HG02763 (cell line): ENCODE results near the gene KIF25.

ENCODE experiments used
- ATAC-seq: cut with Tn5 transposase; IDR thresholded peaks from one replicate; pipeline ENCODE4 v1.9.1; 2021; ENCODE audit warnings: mild to moderate bottlenecking, moderate library complexity; ENCODE audit not compliant: unreplicated experiment

KIF25 gene

DNA sequence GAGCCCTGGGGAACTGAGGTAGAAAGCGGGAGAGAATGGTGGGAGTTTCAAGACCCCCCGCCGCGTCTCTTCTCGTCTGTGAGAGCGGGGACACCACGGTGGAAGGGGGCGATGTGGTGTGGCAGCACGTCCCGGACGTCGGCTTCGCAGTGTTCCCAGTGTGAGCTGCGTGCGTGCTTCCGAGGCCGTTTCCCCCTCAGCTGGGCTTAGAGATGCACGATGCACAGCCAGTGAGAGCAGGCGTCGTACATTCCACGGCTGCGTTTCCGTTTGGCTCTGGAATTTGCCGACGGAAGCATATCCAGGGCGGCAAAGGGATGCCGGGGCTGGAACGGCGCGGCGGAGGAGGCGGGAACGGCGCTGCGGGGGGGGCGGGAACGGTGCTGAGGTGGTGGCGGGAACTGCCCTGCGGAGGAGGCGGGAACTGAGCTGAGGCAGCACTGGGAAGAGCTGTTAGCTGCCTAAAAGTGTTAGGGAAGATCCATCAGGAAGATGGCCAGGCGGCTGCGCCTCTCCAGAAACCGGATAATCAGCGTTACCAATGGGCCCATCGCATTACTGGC lies 37.7 kb downstream of the KIF25 start:
- ATAC-seq: no peak

- ATAC-seq: no peak
Measured at GRCh38 chr6:168035661-168036545, 38.4 kb downstream of the KIF25 start.

- ATAC-seq: no peak
Measured at GRCh38 chr6:168037242-168037641, 39.8 kb downstream of the KIF25 start.

DNA sequence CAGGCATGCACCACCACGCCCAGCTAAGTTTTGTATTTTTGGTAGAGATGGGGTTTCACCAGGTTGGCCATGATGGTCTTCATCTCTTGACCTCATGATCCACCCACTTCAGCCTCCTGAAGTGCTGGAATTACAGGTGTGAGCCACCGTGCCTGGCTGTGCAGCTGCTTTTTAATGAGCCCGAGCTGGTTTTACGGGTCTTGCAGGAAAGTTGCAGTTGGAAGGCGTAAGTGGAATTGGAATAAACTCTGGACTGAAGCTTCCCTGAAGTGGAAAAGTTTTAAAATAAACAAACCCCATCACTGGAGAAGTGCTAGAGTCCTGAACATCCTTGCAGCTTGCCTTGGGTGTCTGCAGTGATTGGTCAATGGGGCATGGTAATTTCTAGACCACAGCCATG lies 40.4 kb downstream of the KIF25 start:
- ATAC-seq: no peak

DNA sequence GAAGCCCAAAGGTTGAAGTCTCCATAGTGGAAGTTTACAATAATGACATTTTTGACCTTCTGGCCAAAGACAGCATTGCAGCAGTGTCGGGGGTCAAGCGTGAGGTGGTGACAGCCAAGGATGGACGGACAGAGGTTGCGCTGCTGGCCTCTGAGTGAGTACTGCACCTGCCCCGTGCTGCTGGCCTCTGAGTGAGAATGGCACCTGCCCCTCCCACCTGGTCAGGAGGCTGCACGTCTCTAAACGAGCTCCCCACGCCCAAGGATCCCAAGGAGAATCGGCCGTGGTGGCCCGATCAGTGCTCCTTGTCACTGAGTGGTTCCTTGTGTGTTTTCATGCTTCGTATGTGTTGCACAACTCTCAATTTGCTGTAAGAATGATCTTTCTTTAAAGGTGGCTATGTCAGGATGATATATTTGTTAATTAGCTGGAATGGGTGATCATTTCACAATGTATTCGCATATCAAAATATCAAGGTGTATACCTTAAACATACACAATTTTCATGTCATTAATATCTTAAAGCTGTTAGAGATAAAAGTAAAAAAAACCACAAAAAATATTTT lies 41.2 kb downstream of the KIF25 start:
- ATAC-seq: no peak

DNA sequence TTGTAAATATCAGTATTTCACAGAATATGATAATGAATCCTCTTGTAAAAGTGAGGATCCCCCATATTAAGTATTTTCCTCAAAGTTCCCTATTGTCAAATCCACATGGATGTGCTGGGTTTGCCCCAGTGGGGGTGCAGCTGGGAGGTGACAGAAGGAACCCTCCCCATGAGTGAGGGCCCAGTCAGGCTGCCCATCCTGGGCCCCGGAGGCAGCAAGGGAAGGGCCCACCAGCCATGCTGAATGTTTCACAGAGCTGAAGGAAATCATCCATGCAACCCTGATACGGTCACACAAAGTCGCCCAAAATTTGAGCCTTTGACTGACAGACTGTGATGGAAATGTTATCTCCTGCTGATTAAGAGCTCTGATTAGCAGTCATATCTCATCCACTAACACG lies 41.8 kb downstream of the KIF25 start:
- no peak for ATAC-seq

DNA sequence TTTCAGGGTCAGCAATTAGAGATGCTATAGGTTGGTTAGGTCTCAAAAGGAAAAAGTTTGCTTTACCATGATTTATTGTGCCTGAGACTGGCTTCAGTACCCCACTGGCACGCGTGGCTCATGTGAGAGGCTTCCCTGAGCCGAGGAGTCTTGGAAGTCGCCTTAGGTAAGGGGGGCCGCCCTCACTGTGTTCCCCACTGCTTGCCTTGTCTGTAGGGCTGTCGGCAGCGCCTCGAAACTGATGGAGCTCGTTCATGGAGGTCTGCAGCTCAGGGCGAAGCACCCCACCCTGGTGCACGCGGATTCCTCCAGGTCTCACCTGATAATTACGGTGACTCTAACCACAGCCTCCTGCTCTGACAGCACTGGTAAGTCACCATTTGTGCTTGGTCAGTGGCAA lies 42.4 kb downstream of the KIF25 start:
- ATAC-seq: no peak

DNA sequence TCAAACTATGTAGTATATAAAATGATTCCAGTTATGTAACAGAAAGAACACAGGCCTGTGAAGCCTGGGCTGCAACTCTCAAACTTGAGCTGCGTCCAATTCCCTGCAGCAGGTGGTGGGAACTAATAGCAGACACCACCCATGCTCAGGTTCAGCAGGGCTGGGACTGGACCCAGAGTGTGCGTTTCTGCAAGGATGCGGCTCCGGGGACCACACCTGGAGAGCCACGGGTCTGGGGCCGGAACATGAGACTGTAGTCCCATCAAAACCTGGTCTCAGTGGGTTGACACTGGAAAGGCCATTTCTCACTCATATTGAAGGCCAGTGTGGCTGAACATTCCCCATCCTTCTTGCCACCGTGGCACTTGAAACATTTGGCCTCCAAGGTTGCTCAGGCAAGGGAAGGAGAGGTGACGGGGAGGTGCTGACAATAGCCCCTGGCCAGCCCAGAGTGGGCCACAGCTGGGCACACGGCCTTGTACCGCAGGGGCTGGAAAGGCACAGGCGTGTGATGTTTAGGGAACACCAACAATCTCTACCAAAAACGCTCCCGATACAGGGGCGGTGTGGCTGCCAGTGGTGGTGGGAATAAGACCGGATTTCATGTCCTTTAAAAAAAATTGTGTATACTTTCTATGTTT lies 43.5 kb downstream of the KIF25 start:
- no peak for ATAC-seq

DNA sequence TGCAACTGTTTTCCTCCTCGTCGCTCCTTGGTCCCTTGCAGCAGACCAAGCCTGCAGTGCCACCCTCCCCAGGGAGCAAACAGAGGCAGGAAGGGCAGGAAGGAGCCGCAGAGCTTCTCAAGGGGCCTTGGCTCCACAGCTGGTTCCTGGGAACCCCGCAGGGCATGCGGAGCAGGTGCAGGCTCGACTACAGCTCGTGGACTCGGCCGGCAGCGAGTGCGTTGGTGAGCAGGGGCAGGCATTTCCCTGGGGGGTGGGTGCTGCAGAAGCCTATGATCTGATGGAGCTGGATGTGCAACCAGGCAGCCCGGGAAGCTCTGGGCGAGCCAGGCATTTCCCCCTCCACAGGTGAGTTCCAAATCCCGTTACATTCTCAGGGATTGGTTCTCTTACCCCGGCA lies 44.5 kb downstream of the KIF25 start:
- ATAC-seq: no peak

- ATAC-seq: no peak
Measured at GRCh38 chr6:168042426-168043192, 45.1 kb downstream of the KIF25 start.

- no peak for ATAC-seq
Measured at GRCh38 chr6:168043193-168043847, 45.8 kb downstream of the KIF25 start.

- ATAC-seq: no peak
Measured at GRCh38 chr6:168043848-168044415, 46.5 kb downstream of the KIF25 start.

DNA sequence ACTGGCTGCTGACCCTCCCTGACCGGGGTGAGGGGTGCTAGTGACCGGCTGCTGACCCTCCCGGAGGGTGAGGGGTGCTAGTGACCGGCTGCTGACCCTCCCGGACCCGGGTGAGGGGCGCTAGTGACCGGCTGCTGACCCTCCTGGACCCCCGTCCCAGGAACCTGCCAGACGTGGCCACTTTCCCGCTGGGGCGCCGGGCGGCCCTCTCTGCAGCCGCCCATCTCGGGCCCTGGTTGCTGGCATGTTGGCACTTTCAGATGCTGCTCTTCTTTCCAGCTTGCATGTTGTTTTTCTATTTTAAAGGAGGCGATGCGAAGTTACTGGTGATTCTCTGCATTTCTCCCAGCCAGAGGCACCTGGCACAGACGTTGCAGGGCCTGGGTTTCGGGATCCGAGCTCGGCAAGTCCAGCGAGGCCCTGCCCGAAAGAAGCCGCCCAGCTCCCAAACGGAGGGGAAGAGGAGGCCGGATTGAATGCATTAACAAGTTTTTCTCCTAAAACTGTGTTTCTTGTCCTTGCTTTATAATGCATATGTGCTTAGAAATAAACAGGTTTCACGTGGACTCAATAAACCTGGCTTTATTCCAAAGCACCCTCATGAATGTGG lies 47.2 kb downstream of the KIF25 start:
- no peak for ATAC-seq

DNA sequence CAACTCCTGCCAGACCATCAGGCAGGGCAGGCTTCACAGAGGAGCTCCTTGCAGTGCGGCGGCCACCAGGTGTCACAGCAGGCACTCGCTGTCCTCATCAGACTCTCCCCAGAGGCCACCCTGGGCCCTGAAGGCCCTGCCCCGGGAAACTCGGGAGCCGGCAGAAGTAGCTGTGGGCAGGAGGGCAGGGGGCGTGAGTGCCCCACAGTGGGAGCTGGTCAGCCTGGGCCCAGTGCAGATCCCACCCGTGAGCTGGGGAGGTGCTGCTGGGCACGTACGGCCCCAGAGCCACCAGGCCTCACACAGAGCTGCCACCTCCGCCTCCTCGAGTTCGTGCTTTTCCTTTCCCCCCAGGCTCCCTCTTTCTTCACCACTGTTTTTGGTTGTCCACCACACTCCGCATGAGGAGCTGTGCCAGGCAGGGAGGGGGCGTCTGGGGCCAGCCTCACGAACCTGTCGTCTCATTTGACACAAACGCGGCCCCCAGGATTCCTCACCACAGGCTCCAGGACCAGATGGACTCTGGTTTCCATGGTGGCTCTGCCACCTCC lies 47.7 kb downstream of the KIF25 start:
- ATAC-seq: no peak

DNA sequence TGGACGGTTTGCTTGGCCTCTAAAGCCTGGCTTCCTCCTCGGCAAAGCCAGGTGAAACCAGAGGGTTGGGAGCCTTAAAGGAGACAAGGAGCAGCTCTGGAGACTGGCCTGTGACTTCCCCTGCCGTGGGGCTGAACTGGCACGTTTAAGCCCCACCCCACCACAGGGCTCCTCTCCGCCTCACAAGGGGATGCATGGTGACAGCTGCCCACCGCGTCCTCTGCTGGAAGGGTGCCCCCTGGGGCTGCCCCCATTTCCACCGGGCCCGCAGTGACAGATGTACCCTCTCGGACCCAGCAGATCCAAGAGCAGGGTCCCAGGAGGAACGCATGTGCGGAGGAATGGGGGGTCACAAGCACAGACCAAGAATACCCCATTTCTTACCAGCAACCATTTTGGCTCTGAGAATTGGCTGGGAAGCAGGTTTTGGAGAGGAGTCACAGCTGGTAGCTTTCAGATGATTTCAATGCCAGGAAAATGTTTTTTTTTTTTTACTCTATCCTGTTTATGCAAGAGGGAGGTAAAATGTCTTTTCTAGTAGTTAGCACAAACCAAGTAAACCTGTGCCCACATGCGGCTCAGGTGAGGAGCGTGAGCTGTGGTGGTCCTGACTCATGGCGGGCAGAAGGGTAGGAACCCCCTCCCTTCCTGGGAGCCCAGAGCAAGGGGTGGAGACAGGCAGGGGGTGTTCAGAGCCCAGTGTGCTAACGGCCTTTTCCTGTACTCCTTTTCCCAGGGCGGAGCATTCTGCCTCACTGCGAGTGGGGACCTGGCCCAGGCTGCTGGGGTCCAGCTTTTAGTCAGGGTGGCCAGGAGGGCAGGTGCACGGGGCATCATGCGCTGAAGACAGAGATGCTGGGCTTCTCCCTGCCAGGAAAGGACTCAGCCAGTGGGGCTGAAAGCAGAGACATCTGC lies 48.5 kb downstream of the KIF25 start:
- ATAC-seq: no peak

GRCh38 chr6:168046696-168047095 lies 49.2 kb downstream of the KIF25 start:
- no peak for ATAC-seq

DNA sequence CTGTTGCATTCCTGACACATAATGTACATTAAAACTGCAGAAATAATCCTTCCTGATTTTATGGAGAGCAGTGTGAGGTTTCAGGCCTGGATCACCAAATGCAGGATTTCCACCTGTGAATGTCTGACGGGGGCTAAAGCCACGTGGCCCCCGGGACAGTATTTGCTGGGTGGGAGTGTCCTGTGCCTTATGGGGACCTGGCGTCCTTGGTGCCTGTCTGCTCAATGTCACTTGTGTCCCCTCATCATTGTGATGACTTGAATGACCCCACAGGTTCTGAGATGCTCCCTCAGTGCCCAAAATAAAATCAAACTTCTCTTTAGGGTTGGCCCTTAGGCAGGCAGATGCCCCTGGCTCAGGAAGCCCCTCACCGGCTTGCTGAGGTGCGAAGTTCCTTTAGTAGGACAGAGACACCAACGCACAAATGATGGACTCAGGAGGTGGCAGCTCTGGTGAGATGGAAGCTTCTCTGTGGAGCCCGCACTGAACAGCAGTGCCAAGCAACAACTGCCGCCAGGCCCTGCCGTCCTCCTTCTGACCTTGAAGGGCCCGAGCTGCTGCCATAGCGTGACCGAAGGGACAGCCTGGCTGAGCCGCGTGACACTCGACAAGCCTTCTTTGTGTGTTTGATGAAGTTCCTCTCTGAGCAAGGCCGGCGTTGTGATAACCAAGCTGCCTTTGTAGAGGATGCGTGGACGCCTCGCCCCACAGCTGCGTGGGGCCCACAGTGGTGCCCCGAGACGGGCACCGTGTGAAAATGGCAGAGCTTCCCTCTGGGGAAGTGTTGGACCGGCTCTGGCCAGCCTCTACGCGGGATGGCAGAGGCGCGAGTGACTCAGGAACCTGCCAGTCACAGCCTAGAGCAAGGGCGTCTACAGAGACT lies 50.6 kb downstream of the KIF25 start:
- ATAC-seq: no peak

DNA sequence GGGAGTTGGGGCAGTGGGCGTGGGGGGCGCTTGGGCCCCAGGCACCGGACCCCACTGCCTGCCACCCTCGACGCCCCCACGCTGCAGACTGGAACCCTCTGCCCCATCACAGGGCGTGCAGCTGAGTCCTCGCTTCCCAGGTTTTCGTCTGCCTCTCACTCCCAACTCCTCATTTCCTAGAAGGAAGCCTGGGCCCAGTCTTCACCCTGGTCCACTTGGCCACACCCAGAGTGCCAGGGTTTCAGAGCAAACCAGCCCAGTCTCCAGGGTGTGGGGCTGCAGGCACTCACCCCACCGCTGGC lies 51.2 kb downstream of the KIF25 start:
- ATAC-seq: no peak
